T-helper 17 cell (primary cell): Measurements from ENCODE around the gene DYNC2H1. TPM values are rescaled to one million over a fixed set of nuclear protein-coding genes. Genes with fewer than 3 reads are reported as not detected.
A peak's percentile ranks its signal among the peaks of the same experiment; 100 is the strongest.

Source experiments
- ATAC-seq: fragments of 150-1000 bp; cut with Tn5 transposase; 2 replicates; pipeline ENCODE4 v1.10.0; 2021; ENCODE audit warnings: mild to moderate bottlenecking, moderate library complexity
- DNase-seq, 3 donors: peaks; one replicate each; pipeline versions ENCODE4 v3.0.0 to v3.0.0-alpha.2; 2020 to 2021
- H3K9me3 ChIP-seq: one replicate; pipeline ENCODE4 v1.7.0; 2013; ENCODE audit warnings: low read length, mild to moderate bottlenecking; ENCODE audit not compliant: control insufficient read depth, poor library complexity, severe bottlenecking
- H3K27ac Mint-ChIP-seq: one replicate; pipeline ENCODE4 v1.8.0; 2022; ENCODE audit warnings: mild to moderate bottlenecking, moderate library complexity, mixed read lengths
- H3K27me3 Mint-ChIP-seq: one replicate; pipeline ENCODE4 v1.8.0; 2022; ENCODE audit warnings: mixed read lengths
- H3K36me3 Mint-ChIP-seq: one replicate; pipeline ENCODE4 v1.8.0; 2022; ENCODE audit warnings: low read depth, mixed read lengths
- H3K4me1 Mint-ChIP-seq: one replicate; pipeline ENCODE4 v1.8.0; 2022; ENCODE audit warnings: mild to moderate bottlenecking, mixed read lengths
- H3K4me3 Mint-ChIP-seq: one replicate; pipeline ENCODE4 v1.8.0; 2022; ENCODE audit warnings: mild to moderate bottlenecking, moderate library complexity, mixed read lengths
- total RNA-seq, 4 donors: library from RNA in 2 of 4; stranded (reverse) in 2 of 4; gene quantifications; one replicate each; pipeline ENCODE4 v1.2.3 and lab custom pipeline; 2022 to 2026

The DYNC2H1 gene
- total RNA-seq, 2 donors from 2014 or later = 2.2 to 3.6 TPM

DNA sequence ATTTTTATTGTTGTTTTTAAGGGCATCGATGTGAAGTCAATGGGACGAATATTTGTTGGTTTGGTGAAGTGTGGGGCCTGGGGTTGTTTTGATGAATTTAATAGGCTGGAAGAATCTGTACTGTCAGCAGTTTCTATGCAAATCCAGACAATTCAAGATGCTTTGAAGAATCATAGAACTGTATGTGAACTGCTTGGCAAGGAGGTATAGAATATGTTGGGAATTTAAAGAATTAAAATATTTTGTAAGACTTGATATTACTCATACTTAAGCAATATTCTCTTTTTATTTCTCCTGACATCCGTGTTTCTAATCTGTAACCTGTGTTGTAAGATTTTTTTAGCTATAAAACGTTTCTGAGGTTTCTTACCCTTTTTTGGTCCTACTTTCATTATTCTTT, 61.6 kb downstream of the DYNC2H1 start:
- peaks cover 5% of the 10 kb centered on the region for H3K4me1 Mint-ChIP-seq
- DNase-seq (no peak), ATAC-seq (no peak)
- no peak overlapping the region for H3K4me3 Mint-ChIP-seq
- H3K27ac Mint-ChIP-seq = no peak overlapping the region
- H3K9me3 ChIP-seq = no peaks in the 10 kb centered on the region
- no peaks in the 10 kb centered on the region for H3K36me3 Mint-ChIP-seq
- H3K27me3 Mint-ChIP-seq = no peaks in the 10 kb centered on the region

DNA sequence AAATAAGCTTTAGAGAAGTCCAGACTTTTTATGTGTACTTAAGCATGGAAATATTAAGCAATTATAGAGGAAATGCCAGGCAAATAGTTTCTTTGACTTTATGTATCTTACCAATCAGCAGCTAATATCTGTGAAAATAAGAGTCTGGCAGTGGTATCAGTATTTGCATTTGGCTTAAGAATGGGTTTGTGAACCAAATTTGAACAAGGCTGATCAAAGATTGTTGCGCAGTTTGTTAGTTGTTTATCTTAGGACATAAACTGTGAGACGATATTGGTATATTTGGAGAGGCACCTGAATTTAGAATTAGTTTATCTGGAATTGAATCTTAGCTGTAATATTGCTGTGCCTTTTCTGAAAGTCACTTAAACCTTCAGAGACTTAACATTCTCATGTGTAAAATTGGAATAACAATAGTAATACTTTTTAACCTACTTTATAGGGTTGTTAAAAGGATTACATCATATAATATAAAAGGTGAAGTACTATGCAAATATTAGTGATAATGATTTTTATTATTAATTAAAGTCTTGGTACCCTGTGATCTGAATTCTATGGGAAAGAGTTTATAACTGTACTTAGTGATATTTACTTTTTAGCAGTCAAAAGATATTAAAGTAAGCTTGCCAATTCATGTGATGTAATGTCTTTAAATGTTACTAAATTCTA, 66.4 kb downstream of the DYNC2H1 start:
- Mint-ChIP-seq H3K27ac (no peak overlapping the region), H3K4me3 (no peak overlapping the region), H3K27me3 (no peaks in the 10 kb centered on the region), H3K4me1 (peaks cover 3% of the 10 kb centered on the region), H3K36me3 (no peaks in the 10 kb centered on the region)
- DNase-seq (no peak), ATAC-seq (no peak)
- H3K9me3 ChIP-seq = no peaks in the 10 kb centered on the region

DNA sequence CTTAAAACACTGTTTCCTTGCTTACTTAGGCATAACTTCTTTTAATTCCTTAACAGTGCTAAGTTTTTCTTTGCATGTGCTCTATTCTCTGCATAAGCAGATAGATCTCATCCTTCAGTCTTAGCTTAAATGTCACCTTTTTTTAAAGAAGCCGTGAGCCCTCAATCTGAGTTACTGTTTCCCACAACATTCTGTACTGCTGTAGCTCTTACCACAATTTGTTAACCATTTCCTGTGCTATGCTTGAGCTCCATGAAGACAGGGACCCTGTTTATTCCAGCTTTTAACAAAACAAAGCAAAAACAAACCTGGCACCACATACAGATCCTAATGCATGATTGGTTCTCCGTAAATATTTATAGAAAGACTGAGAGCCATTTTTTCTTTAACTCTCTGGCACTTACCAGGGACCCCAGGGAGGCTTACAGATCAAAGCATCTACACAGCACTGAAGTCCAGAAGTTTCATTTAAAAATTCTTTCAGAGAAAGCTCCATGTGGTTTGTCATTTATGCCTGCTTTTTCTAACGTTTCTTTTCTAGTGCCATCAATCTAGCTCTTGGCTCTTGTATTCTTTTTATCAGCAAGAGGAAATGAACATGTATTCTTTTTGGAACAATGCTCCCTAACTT, 74.9 kb downstream of the DYNC2H1 start:
- ATAC-seq (no peak), DNase-seq (no peak)
- no peaks in the 10 kb centered on the region for H3K9me3 ChIP-seq
- no peaks in the 10 kb centered on the region for H3K4me1 Mint-ChIP-seq
- no peak overlapping the region for H3K4me3 Mint-ChIP-seq
- H3K36me3 Mint-ChIP-seq = no peaks in the 10 kb centered on the region
- H3K27me3 Mint-ChIP-seq = no peaks in the 10 kb centered on the region
- peak overlapping the region; percentile 29 for H3K27ac Mint-ChIP-seq

DNA sequence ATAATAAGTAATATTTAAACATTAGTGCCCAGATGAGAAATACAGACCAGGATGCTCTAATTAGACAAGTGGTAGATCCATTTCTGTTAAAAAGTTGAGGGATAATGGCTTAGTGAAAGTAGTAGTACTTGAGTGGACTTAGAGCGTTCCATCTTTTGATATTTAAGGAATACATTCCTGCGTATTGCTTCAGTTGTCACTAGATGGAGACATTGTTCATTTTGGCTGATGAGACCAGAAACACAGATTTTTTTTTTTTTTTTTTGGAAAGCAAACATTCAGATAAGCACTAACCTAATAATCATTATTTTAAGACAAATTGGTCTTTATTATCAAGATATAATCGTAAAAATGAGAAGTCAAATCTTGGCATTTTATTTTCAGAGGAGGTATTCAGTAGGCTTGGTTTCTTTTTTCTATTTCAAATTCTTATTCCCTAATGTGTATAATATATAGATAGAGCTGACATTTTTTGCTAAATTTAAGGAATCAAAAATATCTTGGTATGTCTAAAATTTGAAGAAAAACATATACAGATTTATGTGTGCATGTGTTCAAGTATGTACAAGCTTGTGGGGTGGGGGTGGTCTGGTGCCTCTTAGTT, 92.9 kb downstream of the DYNC2H1 start:
- no peak for DNase-seq
- ATAC-seq = no peak
- no peaks in the 10 kb centered on the region for H3K4me1 Mint-ChIP-seq
- peaks cover 3% of the 10 kb centered on the region for H3K36me3 Mint-ChIP-seq
- no peak overlapping the region for H3K27ac Mint-ChIP-seq
- no peaks in the 10 kb centered on the region for H3K27me3 Mint-ChIP-seq
- H3K4me3 Mint-ChIP-seq = no peak overlapping the region
- H3K9me3 ChIP-seq = no peaks in the 10 kb centered on the region

DNA sequence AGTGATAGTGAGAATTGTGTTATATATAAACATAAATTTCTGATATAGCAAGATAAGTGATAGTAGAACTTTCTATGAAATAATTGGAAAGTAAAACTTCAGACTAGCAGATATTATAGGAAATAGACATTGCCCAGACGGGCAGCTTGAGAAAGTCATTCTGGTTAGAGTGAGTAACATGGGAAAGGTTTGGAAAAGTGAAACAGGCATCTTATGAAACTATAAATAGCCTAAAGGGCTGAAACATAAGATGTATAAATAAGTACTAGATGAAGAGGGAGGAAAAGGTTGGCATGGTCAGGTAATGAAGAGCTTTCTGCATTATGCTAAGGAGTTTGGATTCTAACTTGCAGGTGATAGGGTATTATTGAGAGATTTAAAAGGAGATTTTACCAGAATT, 101.3 kb downstream of the DYNC2H1 start:
- ATAC-seq = no peak

DNA sequence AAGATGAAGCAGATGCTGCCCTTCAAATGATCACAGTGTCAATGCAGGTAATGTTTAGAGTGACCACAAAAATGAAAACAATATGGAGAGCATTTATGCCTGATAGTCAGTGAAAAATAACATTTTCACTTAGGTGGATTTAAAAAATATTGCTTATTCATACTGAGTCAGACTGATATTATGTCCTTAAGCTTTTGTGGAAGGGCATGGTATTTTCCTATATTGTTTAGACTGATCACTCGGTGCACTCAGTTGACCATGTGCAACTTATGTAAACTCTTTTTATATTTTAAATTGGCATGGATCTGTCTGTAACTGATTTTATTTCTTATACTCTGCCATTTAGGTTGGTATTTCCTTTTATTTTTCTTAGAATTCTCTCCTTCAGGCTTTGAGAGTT, 106.6 kb downstream of the DYNC2H1 start:
- ATAC-seq = no peak
- Mint-ChIP-seq H3K27ac (no peak overlapping the region), H3K36me3 (peaks cover 4% of the 10 kb centered on the region), H3K4me1 (no peaks in the 10 kb centered on the region), H3K27me3 (no peaks in the 10 kb centered on the region), H3K4me3 (no peak overlapping the region)
- DNase-seq = no peak
- no peaks in the 10 kb centered on the region for H3K9me3 ChIP-seq

More for the DNA sequence above, 101.3 kb downstream of the DYNC2H1 start:
- DNase-seq = no peak
- H3K36me3 Mint-ChIP-seq = no peaks in the 10 kb centered on the region
- no peaks in the 10 kb centered on the region for H3K27me3 Mint-ChIP-seq
- H3K9me3 ChIP-seq = no peaks in the 10 kb centered on the region
- no peaks in the 10 kb centered on the region for H3K4me1 Mint-ChIP-seq
- H3K4me3 Mint-ChIP-seq = no peak overlapping the region
- H3K27ac Mint-ChIP-seq = no peak overlapping the region

DNA sequence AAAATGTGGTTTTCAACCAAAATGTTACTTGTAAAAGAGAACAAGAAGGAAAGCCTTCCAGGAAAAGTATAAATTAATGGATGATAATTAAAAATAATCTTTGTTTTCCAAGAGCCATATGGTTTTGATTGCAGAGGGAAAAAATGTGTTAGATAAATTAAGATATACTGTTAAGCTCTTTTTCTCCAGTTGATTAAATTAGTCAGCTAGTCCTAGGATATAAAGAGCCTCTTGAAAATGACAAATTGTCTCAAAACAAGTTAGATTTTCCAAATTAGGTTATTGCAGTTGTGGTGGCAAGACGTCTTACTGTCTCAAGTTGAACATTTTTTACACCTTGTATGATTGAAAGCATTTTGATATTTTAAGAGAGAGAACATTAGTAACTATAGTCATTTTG, 110.9 kb downstream of the DYNC2H1 start:
- Mint-ChIP-seq H3K27me3 (no peaks in the 10 kb centered on the region), H3K4me3 (no peak overlapping the region), H3K4me1 (no peaks in the 10 kb centered on the region), H3K27ac (no peak overlapping the region), H3K36me3 (peaks cover 4% of the 10 kb centered on the region)
- ATAC-seq (no peak), DNase-seq (no peak)
- no peaks in the 10 kb centered on the region for H3K9me3 ChIP-seq

DNA sequence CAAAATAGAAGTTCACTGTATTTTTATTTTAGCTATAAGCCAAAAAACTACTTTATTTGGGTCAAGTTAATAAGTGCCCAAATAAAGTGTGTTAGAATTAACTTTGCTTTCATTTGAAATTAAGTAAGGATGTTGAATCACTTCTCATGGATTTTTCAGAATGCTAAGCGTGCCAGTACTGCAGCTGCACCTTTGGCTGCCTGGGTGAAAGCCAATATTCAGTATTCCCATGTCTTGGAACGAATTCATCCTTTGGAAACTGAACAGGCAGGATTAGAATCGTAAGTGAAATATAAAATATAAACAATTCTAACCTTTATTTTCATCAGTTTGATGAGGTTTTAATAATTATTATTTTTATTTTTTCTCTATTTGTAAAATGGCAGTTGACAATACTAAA, 113.6 kb downstream of the DYNC2H1 start:
- no peak overlapping the region for H3K4me3 Mint-ChIP-seq
- no peak overlapping the region for H3K27ac Mint-ChIP-seq
- no peaks in the 10 kb centered on the region for H3K9me3 ChIP-seq
- no peaks in the 10 kb centered on the region for H3K4me1 Mint-ChIP-seq
- no peaks in the 10 kb centered on the region for H3K27me3 Mint-ChIP-seq
- DNase-seq (no peak), ATAC-seq (no peak)
- no peaks in the 10 kb centered on the region for H3K36me3 Mint-ChIP-seq

DNA sequence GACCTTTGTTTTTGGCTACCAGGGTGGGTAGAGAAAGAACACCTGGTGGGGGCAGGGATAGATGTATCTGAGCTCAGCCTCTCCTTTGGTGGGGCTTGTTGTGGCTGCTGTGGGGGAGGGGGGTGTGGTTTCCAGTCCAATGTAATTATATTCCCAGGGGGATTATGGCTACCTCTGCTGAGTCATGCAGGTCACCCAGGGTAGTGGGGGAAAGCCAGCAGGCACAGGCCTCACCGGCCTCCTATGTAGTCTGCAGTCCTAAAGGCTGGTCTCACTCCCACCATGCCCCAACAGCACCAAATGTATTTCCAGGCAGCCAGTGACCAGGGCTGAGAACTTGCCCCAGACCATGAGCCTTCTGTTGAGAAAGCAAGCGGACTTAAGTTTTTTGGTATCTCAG, 119.6 kb downstream of the DYNC2H1 start:
- Mint-ChIP-seq H3K36me3 (no peaks in the 10 kb centered on the region), H3K4me3 (no peak overlapping the region), H3K27ac (no peak overlapping the region), H3K27me3 (no peaks in the 10 kb centered on the region), H3K4me1 (no peaks in the 10 kb centered on the region)
- DNase-seq (no peak), ATAC-seq (no peak)
- no peaks in the 10 kb centered on the region for H3K9me3 ChIP-seq

DNA sequence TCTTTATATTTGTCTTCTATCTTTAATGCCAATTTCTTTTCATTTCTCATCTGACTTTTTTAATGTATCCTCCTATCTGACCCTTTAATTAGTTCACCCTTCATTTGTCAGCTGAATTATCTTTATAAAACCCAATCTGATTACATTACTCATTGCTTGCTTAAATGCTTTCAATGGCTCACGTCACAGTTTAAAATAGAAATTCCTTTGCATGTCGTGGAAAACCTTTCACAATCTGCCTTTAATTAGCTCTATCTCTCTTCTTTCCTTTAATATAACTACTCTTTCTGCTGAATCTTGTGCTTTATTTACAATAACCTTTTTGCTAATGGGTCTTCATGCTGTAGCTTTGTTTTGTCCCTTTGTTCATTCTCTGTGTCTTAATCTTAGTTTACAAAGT, 125.7 kb downstream of the DYNC2H1 start:
- Mint-ChIP-seq H3K4me1 (no peaks in the 10 kb centered on the region), H3K36me3 (peaks cover 7% of the 10 kb centered on the region), H3K4me3 (no peak overlapping the region), H3K27me3 (no peaks in the 10 kb centered on the region), H3K27ac (no peak overlapping the region)
- ATAC-seq (no peak), DNase-seq (no peak)
- no peaks in the 10 kb centered on the region for H3K9me3 ChIP-seq

DNA sequence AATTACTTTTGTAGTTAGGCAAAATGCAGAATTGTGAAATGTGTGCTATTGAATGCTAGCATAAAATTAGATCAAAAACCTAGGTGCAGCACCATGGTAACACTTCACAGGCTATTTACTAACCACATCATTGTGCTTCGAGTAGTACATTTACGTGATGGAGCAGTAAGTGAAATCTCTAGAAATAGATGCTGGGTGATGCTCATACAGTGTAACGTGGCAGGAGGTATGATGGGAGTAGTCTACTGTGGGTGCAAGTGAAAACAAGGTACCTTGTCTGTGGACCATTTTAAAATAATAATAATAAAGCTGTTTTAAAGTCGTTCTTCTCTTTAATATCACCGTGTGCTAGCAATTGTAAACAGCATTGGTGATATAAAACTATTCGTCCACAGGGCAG, 132.3 kb downstream of the DYNC2H1 start:
- Mint-ChIP-seq H3K27ac (no peak overlapping the region), H3K4me1 (no peaks in the 10 kb centered on the region), H3K27me3 (no peaks in the 10 kb centered on the region), H3K4me3 (no peak overlapping the region), H3K36me3 (no peaks in the 10 kb centered on the region)
- DNase-seq (no peak), ATAC-seq (no peak)
- H3K9me3 ChIP-seq = no peaks in the 10 kb centered on the region

DNA sequence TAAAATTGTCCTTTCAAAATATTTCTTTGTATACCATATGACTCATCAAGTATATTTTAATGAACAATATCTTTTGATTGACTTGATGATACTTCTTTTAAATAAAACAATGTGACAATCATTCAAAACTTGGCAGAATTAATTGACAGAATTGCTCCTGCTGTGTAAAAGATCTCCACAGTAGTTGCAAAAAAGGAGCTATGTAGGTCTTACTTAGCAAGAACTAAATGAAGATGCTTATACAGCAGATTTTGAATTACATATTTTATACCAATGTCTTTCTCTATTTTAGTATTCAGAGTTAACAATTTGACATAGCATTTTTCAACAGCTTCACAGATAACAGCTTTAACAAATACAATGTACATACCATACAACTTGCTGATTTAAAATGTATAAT, 144.9 kb downstream of the DYNC2H1 start:
- no peak overlapping the region for H3K27ac Mint-ChIP-seq
- ATAC-seq (no peak), DNase-seq (no peak)
- H3K9me3 ChIP-seq = no peaks in the 10 kb centered on the region
- H3K4me3 Mint-ChIP-seq = no peak overlapping the region
- no peaks in the 10 kb centered on the region for H3K27me3 Mint-ChIP-seq
- H3K36me3 Mint-ChIP-seq = no peaks in the 10 kb centered on the region
- H3K4me1 Mint-ChIP-seq = no peaks in the 10 kb centered on the region

DNA sequence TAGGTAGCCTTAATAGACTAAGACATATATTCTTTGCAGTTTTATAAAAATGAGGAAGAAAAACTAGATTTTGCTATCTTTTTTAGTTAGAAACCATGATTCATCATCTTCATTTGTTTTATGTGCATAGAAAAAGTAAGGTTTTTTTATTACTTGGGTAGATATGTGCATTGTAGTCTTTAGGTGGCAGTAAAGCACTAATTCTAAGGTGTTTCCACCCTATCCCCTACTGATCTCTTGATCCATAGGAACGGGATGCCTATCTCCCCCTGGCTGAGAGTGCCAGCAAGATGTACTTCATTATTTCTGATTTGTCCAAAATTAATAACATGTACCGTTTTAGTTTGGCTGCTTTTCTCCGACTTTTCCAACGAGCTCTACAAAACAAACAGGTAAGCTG, 148.1 kb downstream of the DYNC2H1 start:
- no peaks in the 10 kb centered on the region for H3K9me3 ChIP-seq
- ATAC-seq (no peak), DNase-seq (no peak)
- no peak overlapping the region for H3K4me3 Mint-ChIP-seq
- H3K27me3 Mint-ChIP-seq = no peaks in the 10 kb centered on the region
- no peaks in the 10 kb centered on the region for H3K4me1 Mint-ChIP-seq
- no peaks in the 10 kb centered on the region for H3K36me3 Mint-ChIP-seq
- H3K27ac Mint-ChIP-seq = no peak overlapping the region
